Islet of Langerhans (tissue), 1 donor: Measurements from ENCODE around the gene VPS26B.
"Not testable (repeated sequence)": the region's sequence is repeated elsewhere in the genome, so short reads cannot be mapped to it uniquely, and the experiment has no call there.

Experiments used
- FAIRE-seq: peaks from one replicate; lab custom pipeline; 2011; peaks lifted over from hg19 to GRCh38; lab: Jason Lieb, UNC

VPS26B gene

DNA sequence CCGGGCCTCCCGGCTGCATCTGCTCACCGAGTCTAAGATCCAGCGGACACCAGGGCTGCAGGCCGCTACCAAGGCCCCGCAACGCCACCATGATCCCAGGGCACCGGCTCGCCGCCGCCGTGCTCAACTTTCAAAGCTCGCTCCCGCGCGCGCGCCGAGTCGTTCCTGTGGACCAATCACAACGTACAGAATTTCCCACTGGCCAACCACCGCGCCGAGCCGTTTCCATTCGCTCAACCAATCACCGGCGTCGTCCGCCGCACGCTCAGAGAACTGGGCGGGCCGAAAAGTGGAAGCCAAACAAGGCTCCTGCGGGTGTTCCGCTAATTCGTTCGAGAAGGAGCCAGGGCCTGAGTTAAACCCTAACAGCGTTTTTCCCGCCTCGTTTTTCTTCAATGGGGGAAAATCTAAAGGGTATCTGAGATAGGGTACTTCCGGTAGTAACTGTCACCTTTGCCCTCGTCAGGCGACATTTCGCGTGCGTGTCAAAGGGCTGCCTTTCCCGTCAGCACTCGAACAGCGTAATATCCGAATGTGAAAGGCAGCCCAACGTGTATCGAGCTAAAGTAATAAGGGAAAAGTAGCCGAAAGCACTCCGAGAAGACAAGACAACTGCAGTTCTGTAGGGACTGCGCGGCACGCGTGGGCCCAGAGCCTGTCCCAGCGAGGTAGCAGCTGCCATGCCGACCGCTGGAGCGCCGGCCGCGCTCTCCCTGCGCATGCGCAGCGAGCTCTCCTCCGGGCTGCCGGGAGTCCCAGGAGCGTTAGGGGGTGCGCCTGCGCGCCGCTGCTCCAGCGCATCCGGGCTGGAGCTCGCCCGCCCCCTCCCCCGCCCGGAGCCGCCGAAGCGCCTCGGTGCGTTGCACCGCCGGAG lies at the start of gene VPS26B, which contains the start of gene NCAPD3:
Gene VPS26B, plus strand, starts transcription at position 836 of the 874 bp plus-strand sequence. CDS start 452 bp downstream, outside the sequence.
Gene NCAPD3, minus strand, starts transcription at position 132 of the 874 bp plus-strand sequence. Its CDS starts 41 bp downstream, at position 91.
- FAIRE-seq, result no peak

DNA sequence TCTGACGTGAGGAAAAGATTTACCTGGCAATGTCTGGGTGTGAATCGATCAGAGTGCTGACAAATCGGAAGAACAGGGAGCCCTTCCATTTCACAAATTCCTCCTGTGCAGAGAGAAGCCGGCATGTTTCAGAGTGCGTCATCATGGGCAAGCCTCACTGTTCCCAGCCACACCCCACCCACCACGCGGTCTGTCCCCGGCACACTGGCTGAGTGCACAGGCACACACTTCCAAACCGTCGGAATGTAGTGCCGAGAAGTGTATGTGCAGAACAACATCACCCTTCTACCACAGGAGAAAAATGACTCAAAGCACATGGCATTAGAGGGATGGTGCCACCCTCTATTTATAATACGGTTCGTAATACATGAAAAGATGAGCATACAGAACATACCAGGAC lies 48.2 kb upstream of the VPS26B start:
- FAIRE-seq, result no peak

DNA sequence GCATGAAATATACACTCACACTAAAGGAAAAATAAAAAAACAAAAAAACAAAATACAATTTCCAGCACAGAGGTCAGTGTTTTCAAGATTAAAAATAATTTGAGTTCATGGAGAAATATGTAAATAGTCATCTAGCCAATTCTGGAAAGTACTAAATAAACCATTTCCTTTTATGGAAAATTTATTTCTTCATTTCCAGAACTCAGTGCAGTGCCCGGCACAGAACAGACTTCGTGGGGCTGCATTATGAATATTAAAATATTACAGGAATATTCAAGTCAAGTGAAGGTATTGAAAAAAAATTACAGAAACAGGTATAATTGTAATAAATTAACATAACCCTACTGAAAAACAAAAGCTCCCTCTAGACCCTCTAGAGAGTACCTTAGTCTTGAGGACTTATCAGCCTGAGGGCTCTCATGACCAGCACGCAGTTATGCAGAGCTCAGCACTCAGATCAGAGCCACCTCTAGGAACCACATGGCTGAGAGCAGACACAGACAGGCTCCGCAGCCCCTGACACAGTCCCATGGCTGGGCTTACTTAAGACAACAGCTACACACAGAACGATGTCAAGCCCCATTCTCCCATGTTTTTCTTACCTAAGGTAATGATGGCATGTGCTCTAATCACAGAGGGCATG lies 46.3 kb upstream of the VPS26B start:
- FAIRE-seq, result no peak

DNA sequence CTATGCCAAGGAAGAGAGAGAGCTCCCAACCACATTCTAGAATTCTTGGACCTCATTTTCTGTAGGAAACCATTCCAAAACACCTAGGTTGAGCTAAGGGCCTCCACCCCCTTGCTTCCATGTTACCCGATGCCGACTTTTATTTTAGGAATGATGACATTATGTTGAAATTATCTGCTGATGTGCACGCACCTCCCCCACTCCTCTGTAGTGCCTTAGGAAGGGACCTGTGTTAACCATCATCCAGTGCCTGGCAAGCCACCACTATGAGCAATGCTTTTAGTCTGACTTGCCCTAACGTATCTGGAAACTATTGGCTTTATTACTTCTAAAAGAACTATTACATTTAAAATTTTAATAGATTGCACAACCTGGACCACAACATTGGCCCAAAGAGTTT lies 42.8 kb upstream of the VPS26B start:
- FAIRE-seq, result no peak

DNA sequence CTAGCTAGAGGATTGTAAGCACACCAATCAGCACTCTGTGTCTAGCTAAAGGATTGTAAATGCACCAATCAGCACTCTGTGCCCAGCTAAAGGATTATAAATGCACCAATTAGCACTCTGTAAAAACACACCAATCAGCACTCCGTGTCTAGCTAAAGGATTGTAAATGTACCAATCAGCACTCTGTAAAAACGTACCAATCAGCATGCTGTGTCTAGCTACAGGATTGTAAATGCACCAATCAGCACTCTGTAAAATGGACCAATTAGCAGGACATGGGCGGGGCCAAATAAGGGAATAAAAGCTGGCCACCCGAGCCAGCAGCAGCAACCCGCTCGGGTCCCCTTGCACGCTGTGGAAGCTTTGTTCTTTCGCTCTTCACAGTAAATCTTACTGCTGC lies 36.4 kb upstream of the VPS26B start:
- not testable (repeated sequence) for FAIRE-seq

DNA sequence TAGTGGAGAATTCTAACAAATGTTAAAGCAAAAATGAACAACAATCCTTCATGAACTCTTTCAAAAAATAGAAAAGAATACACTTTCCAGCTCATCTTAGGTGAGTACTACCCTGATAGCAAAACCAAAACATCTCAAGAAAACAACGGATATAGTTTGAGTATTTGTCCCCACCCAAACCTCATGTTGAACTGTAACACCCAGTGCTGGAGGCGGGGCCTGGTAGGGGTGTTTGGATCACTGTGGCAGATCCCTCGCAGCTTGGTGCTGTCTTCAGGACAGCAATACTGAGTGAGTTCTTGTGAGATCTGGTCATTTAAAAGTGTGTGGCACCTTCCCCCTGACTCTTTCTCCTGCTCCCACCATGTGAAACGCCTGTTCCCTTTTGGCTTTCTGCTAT lies 27.7 kb upstream of the VPS26B start:
- no peak for FAIRE-seq

DNA sequence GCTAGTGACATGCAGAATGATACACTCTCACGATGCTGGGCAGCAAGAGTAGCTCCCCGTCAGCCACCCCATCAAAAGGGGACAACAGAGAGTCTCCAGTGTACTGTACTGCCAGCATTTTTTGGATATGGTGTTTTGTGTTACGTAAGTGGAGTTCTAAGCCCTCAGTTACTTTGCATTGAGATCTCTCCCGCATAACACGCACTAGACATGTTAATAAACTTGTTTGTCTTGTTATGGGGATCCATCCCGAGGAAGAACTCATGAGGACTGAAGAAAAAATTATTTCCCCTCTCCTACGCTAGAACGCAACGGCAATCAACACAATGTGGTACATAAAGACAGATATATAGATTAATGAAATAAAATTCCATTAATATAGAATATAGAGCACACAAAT lies 24.9 kb upstream of the VPS26B start:
- no peak for FAIRE-seq

DNA sequence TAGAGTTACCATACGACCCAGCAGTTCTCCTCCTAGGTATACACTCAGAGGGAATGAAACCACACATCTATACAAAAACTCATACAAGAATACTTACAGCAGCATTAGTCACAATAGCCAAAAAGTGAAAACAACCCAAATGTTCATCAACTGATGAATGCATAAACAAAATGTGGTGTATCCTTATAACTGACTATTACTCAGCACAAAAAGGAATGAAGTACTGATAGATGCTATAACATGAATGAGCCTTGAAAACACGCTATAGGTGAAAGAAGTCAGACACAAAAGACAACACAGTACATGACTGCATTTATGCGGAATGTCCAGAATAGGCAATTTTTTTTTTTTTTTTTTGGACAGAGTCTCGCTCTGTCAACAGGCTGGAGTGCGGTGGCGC lies 23.8 kb upstream of the VPS26B start:
- FAIRE-seq, result no peak

DNA sequence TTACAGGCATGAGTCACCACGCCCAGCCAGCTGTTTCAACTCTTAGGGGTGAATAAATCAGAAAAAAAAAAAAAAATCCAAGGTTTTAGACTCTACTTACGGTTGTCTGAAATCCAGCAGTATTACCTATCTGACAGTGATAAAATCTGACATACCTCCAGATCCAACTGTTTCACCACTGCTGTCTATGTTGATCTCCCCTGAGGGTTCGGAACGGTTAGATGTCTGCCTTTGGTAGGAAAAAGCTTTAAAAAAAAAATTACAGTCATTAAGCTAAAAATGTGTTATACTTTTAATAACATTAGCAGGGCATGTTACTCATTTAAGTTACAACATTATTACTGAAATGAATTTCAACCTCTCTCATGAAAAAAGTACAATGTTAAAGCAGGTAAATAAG lies 21.8 kb upstream of the VPS26B start:
- FAIRE-seq, result no peak

DNA sequence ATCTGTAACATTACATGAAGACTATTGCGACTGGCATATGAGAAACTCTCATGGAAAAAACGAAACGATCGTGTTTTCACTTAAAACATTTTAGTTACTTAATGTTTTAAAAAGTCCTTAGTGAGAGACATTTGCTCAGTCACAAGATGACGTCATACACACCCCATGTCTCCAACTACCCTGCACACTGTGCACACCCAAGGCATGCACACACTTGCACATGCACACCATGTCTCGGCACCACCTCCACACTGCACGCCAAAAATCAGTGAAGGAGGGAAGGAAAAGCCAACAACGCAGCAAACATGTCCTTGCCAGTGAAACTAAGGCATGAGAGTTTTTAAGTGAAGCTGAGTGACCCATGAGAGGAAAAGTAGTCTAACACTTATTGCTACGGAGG lies 18.7 kb upstream of the VPS26B start:
- FAIRE-seq, result no peak

DNA sequence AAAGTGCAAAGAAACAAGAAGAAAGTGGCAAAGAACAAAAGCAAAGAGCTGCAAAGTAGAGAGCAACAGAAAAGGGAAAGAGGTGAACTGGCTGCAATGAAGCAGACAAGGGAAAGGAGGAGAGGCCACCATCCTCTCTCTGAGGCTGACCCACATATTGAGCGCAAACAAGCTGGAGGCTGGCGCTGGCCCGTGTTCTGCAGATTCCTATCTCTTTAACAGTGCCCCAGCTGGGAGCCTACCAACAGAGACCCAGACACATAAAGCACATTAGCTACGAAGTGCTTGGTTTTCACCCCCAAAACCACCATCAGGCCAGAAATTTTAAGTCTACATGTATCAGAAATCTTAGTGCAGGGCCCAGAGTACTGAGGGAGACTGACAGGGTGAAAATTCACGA lies 18.3 kb upstream of the VPS26B start:
- FAIRE-seq, result no peak

DNA sequence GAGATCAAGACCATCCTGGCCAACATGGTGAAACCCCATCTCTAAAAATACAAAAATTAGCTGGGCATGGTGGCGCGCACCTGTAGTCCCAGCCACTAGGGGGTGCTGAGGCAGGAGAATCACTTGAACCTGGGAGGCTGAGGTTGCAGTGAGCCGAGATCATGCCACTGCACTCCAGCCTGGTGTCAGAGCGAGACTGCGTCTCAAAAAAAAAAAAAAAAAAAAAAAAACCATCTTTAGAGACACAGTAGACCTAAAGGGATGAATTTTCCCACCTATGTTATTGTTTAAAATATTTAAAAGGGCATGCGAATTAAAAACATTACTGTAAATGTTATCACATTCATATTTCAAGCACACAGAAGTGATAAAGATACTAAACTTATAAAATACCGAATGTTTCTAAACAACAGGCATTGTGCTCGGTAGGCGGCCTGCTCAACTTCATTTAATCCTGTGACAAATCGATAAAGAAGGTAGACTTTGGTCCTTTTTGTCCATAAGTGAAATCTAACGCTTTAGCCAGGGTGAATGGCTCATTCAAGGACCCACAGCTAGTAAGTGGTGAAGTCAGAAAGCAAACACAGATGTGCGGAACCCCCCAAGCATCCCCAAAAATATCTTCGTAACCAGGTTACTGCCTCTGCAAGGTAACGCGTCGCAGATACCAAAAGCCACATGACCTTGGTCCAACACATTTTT lies 16.8 kb upstream of the VPS26B start:
- no peak for FAIRE-seq

DNA sequence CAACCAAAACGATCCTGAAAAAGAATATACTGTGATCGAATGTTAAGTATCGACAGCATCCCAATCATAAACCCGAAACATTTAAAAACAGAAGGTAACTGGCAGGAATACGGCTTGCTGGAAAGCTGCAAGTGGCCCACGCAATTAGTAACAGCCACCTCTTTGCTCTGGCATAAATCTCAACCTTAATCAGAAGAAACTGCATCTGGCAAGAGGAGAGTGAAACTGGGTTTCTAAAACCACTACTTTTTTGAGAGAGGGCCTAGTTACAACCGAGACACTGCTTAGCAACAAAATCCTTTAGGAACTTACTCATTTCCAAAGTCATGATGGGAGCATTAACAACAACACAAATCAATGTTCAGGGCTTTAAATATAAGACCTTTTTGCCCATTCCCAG lies 8.6 kb upstream of the VPS26B start:
- FAIRE-seq, result no peak

DNA sequence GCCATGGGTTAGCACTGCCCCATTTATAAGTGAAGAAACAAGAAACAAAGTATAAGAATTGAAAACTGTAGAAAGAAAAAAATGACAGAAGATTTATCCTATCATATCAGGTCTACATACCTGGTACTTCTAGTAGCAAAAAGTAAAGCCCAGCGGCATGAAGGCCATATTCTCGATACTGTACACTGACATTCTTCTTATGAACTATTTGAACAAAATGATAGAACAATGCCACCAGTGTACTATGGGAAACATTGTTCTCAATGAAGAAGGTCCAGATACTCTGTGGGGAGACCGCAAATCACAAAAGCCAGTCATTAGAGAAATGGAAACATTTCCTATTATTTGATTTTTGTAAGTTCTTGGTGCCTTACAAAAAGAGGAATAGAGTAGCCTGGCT lies 7.7 kb upstream of the VPS26B start:
- FAIRE-seq, result no peak

DNA sequence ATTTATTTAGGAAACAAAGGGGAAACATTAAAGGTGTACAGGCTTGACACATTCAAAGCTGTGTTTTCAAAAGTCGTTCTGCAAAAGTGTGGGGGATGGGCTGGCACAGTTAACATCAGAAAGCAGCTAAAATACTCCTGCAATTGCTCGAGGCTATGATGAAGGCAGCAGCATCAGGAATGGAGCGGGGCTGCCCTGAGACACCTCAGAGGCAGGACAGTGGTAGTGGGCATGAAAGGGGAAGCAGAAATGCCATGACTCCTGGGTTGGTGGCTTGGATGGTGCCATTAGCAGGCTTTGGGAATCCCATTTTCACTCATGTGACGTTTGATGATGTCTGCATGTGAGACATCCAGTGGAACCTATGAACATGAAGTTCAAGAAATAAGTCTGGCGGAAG lies 1.4 kb upstream of the VPS26B start:
- no peak for FAIRE-seq

DNA sequence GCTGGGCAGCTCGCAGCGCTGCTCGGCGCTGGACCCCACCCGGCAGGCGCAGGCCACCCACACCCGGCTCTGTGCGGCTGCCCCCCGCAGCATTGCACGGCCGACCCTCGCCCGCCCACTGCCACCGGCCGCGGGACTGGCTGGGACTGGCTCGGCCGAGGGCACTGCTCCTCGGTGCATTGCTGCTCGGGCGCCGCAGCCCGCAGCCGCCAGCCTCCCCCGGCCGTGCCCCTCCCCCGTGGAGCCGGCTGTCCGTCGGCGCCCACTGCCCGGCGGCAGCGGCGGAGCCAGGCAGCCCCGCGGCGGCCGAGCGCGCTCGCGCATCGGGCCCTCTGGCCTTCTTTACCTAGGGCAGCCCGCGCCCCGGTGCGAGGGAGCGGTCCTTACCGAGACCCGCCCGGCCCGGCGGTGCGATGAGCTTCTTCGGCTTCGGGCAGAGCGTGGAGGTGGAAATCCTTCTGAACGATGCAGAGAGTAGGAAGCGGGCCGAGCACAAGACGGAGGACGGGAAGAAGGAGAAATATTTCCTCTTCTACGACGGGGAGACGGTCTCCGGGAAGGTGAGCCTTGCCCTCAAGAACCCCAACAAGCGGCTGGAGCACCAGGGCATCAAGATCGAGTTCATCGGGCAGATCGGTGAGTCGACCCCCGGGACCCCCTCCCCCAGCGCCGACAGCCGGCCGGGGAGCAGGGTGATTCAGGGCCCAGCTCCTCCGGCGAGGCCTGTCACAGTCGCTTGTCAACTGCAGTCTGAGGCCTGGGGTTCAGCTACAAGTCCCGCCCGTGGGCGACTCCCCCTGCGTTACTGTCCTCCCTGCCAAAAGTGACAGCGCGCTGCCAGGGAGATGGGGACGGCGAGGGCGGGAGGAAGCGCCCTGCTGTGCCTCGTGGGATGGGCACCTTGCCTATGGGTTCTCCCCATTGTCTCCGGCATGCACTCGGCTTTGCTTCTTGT lies 516 bp downstream of the VPS26B start:
- FAIRE-seq, result no peak

DNA sequence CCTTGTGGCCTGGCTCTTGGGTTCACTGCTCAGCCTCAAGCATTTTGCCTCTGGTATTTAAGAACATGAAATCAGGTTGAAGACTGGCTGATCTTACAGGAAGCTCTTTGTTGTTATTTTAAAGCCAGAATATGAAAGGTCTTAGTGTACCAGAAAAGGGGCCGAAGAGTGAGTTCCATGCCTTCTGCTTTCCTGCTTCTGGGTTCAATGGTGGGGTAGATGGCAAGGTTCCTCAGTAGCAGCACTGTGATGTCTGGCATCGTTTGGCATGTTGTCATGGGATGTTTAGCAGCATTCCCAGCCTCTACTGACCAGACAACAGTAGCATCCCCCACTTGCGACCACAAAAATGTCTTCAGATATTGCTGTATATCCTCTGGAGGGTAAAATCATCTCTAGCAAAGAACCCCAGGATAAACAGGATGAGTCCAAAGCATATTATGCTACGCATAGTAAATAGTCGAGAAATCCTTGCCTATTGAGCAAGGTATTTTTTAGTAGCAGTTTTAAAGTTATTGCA lies 2.4 kb downstream of the VPS26B start:
- FAIRE-seq, result no peak

DNA sequence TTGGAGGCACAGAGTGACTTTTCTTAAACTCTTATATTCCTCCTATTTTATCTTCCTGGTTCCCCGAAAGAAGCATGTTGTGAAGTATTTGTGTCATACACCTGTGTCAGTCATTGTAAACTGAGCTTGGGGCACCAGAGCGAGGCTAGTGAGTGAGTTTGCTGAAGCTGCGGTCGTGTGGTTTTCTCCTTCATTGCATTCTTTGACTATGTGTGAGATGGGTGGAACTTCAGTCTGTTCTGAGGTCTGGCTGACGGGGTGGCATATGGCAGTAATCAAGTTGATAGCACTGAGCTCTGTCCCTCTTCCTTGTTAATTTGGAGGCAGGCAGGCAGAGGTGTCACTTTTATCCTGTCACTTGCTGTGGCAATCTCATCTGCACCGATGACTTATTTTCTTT lies 4.2 kb downstream of the VPS26B start:
- no peak for FAIRE-seq

DNA sequence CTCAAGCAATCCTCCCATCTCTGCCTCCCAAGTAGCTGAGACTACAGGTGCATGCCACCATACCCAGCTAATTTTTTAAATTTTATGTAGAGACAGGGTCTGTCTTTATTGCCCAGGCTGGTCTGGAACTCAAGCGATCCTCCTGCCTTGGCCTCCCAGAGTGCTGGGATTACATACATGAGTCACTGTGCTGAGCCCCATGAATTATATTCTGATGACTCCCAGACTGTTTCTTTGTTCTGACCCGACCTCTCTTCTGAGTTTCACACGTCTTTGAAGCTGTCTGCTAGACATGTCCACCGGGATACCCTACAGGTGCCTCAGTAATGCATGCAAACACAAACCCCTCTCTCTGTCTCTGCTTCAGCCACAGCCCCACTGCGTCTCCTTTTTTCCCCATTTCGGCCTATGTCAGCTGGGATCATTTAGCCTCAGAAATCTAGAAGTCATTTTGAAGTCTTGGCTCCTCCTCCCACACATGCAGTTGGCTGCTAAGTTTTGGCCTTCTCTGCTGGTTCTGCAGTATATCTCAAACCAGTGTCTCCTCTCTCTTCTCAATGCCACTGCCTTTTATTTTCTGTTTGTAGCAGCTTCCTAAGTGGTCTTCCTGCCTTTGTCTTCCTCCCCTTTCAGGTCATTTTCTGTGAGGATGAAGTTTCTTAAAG lies 4.8 kb downstream of the VPS26B start:
- FAIRE-seq, result no peak

DNA sequence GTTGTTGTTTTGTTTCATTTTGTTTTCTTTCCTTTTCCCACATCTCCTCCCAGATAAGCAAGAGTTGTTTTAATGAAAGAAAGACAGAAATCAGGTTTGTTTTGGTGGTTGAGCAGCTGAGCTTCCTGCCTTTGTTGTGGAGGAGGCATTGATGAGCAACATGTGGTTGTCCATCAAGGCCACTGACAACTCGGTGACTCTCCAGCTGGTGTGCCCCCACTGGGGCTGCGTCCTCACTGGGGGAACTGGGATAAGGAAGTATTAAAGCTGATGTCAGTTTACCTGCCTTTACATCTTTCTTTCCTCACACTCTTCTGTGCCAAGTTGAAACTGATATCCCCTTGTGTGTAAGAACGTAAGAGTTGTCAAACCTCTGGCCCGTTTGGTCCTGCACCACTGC lies 5.9 kb downstream of the VPS26B start:
- FAIRE-seq, result no peak
